Stimulated activated CD8-positive, alpha-beta memory T cell treated with anti-CD3 and anti-CD28 coated beads, Interleukin-15, amount 100 ng/mL, for 48 hours (primary cell): Measurements from ENCODE around the gene PTPRJ.
"Not testable (repeated sequence)": the region's sequence is repeated elsewhere in the genome, so short reads cannot be mapped to it uniquely, and the experiment has no call there.

Experiments used
- DNase-seq, 2 donors: peaks; one replicate each; pipeline ENCODE4 v3.0.0-alpha.2; 2020; ENCODE audit warnings: low read depth in 2 of 2

PTPRJ gene

DNA sequence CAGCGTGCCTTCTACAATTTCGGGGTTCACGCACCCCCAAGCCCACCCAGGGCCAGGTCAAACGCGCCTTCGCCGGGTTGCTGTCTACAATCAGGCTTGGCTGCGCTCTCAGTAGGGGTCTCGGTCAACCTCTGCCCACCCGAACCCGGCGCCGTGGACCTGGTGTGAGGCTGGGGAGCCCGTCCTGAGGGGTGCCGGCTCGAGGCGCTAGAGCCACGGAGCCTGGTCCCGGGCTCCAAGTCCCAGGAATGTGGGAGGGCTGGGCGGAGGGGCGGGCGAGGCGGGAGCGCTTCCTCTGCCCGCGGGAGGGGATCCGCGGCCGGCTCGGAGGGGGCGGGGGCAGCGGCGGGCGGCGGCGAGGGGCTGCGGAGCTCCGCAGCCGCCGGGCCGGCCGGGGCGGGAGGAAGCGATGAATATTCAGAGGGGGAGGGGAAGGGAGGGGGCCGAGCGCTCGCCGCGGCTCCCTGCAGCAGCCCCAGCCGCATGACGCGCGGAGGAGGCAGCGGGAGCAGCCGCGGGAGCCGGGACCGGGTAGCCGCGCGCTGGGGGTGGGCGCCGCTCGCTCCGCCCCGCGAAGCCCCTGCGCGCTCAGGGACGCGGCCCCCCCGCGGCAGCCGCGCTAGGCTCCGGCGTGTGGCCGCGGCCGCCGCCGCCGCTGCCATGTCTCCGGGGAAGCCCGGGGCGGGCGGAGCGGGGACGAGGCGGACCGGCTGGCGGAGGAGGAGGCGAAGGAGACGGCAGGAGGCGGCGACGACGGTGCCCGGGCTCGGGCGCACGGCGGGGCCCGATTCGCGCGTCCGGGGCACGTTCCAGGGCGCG is at the start of gene PTPRJ:
TSS of gene PTPRJ (plus strand) at position 472 of the 819 bp plus-strand sequence. CDS start 354 bp downstream, outside the sequence.
- DNase-seq, result peak; percentile 39 to 47

- DNase-seq, result no peak
Measured at GRCh38 chr11:47932544-47932943, 47.8 kb upstream of the PTPRJ start.

GRCh38 chr11:47933797-47934196 is 46.6 kb upstream of the PTPRJ start:
- DNase-seq, result not testable (repeated sequence)

DNA sequence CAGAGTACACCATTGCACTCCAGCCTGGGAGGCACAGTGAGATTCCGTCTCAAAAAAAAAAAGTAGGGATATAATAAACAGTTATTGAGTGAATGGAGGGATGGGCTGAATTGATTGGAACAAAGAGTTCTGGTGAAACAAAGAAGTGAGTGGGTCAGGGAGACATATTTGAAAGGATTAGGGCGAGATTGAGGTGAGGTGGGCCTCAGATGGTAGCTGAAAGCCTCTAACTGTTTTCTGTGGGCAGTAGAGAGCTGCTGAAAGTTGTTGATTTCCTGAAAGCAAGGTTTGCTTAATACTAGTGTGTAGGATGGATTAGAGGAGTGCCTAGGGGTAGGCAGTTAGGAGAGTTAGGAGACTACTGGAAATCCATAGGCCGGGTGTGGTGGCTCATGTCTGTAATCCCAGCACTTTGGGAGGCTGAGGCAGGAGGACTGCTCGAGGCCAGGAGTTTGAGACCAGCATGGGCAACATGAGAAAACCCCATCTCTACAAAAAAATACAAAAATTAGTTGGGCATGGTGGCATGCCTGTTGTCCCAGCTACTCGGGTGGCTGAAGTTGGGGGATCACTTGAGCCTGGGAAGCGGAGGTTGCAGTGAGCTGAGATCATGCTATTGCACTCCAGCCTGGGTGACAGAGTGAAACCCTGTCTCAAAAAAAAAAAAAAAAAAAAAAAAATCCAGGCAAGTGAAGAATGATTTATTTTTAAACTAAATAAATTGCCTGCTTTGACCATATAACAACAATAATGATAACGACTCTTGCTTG is 41.4 kb upstream of the PTPRJ start:
- no peak for DNase-seq

GRCh38 chr11:47940904-47941649 is 39.3 kb upstream of the PTPRJ start:
- no peak for DNase-seq

GRCh38 chr11:47941907-47942558 is 38.3 kb upstream of the PTPRJ start:
- no peak for DNase-seq

DNA sequence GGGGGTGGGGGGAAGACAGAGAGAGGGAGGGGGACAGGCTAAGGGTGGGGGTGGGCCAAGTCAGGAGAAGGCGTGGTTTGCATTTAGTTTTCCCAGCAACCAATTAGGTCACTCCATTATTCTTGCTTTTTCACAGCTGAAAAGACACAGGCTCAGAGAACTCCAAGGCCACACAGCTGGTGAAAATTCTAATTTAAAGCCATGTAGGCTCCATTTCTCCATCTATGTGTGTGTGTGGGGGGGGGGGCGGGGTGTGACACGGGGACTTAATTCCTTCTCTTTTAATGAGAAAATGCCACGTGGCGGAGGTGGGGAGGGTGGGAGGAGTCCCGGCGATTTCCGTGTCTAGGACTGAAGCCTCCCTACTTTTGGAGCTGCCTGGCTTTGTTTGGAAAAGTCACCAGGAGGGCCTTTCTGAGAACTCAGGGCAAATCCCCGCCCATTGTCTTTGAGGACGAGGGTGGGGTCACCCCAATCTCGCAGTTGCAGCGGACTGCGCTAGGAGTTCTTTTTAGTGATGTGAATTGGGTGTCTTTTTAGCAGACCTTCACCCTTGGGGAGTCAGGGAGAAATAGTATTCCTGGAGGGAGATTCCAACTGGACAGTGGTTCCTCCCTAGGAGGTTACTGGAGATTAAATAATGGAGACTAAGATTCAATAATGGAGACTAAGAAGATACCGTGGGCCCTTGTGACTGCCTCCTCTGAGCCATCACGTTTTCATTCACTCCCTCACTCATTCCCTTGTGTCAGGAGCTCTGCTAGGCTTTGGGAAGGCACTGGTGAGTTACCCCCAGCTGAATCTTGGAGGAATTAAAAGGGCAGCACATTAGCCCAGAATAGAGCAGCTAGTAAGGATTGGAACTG is 36.4 kb upstream of the PTPRJ start:
- no peak for DNase-seq

GRCh38 chr11:47944632-47945031 is 35.7 kb upstream of the PTPRJ start:
- no peak for DNase-seq

DNA sequence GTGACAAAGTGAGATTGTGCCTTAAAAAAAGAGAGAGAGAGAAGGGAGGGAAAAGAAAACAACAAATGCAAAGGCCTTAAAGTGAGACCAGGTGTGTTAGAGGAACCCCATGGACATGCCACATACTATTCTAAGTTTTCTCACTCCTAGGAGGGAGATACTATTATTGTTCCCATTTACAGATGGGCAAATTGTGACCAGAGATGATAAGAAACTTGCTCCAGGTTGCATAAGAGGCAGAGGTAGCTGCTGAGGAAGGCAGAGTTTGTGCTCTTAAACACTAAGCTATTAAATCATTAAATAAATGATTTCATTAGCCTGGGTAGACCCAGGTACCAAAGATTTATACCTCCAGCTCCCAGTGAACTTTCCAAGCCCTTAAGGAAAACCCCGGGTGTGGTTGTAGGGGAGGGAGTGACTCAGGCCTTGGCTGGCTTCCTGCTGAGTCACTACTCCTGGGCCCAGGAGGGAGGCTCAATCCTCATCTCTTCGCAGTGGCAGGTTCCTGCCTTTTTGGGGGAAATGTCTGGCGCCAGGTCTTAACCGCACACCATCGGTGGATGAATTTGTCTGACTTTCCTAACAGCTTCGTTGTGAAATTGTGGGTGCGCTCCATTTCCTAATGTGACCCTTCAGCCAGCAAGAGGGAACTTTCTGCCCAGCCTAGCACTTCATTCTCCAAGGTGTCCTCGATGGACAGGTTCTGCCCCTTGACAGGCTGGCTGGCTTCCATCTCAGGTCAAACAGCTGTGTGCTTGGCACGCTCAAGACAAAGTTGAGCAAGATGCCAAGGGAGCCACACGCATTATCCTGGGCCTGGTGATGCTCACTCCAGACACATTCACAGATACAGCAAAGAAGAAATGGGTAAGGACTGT is 33.4 kb upstream of the PTPRJ start:
- DNase-seq, result peak in 1 of 2 donors; percentile 20

GRCh38 chr11:47948137-47948536 is 32.2 kb upstream of the PTPRJ start:
- DNase-seq, result no peak

- not testable (repeated sequence) for DNase-seq
Measured at GRCh38 chr11:47949001-47949675, 31.2 kb upstream of the PTPRJ start.

- peak; percentile 25 to 45 for DNase-seq
Measured at GRCh38 chr11:47950396-47950795, 30.0 kb upstream of the PTPRJ start.

- not testable (repeated sequence) for DNase-seq
Measured at GRCh38 chr11:47951504-47951903, 28.9 kb upstream of the PTPRJ start.

DNA sequence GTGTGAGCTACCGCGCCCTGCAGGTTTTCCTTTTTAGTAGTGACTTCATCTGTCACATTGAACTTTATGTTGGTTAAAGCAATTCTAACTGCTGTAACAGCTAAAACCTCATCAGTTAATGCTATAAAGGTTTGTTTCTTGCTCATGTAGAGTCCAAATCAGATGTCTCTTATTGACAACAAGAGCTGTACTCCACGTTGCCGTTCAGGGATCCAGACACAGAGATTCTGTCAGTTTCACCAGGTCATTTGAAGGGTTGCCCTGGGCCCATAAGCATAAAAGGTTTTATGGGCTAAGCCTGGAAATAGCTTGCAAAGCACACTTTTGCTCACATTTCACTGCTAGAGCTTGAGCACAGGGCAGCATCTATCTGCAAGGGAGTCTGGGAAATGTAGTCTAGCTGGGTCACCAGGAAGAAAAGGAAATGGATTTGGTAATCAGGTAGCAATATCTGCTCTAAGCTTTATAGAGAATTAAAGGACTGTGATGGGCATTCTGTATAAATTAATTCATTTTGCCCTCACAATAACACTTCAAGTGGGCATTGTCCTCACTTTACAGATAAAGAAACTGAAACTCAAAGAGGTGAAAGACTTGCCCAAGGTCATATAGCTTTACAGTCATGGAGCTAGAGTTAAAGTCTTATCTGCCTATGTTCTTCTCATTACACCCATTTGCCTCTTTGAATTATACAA is 25.2 kb upstream of the PTPRJ start:
- no peak for DNase-seq

DNA sequence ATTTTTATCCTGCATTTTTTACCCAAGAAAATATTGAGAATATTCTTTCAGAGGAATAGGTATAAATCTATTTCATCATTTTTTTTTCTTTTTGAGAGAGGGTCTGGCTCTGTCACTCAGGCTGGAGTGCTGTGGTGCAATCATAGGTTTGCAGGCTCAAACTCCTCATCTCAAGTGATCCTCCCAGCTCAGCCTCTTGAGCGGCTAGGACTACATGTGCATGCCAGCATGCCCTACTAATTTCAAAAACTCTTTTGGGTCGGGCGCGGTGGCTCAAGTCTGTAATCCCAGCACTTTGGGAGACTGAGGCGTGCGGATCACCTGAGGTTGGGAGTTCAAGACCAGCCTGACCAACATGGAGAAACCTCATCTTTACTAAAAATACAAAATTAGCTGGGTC is 20.3 kb upstream of the PTPRJ start:
- DNase-seq, result no peak

- DNase-seq, result no peak
Measured at GRCh38 chr11:47961383-47961782, 19.0 kb upstream of the PTPRJ start.

- no peak for DNase-seq
Measured at GRCh38 chr11:47964546-47964945, 15.8 kb upstream of the PTPRJ start.
